WTC11 (cell line): ENCODE measurements around the gene PKD2L1. TPM values are rescaled to one million over a fixed set of nuclear protein-coding genes. Genes with fewer than 3 reads are reported as not detected.

ENCODE experiments used
- ATAC-seq: fragments of 200-7000 bp; cut with Tn5 transposase; 2 replicates; pipeline ENCODE4 v1.10.0; 2021; ENCODE audit warnings: mild to moderate bottlenecking, moderate library complexity
- CTCF ChIA-PET: fragments of 300-600 bp; sonication (Branson Sonifier 250); formaldehyde crosslinking; loops from one replicate; lab custom pipeline; 2021; ENCODE audit warnings: antibody characterized with exemption; lab: Charles Lee
- POLR2A ChIA-PET: fragments of 350-600 bp; sonication (Branson Sonifier 250); formaldehyde crosslinking; loops from one replicate; lab custom pipeline; 2021; ENCODE audit warnings: antibody characterized with exemption; lab: Charles Lee
- DNase-seq: peaks from one replicate; pipeline ENCODE4 v3.0.0; 2021; ENCODE audit warnings: low spot score
- H3K27ac Mint-ChIP-seq: 2 replicates; pipeline ENCODE4 v1.8.0; 2021; ENCODE audit warnings: mixed read lengths
- H3K27me3 Mint-ChIP-seq: 2 replicates; pipeline ENCODE4 v1.8.0; 2021; ENCODE audit warnings: low read depth, mild to moderate bottlenecking, moderate library complexity, mixed read lengths
- H3K36me3 Mint-ChIP-seq: 2 replicates; pipeline ENCODE4 v1.8.0; 2021; ENCODE audit warnings: mixed read lengths
- H3K4me1 Mint-ChIP-seq: 2 replicates; pipeline ENCODE4 v1.8.0; 2022; ENCODE audit warnings: mixed read lengths
- H3K4me3 Mint-ChIP-seq: 2 replicates; pipeline ENCODE4 v1.8.0; 2021; ENCODE audit warnings: mild to moderate bottlenecking, moderate library complexity, mixed read lengths
- H3K9me3 Mint-ChIP-seq: 2 replicates; pipeline ENCODE4 v1.8.0; 2021; ENCODE audit warnings: mixed read lengths
- ELF4 ChIP-seq: sonication (generic); formaldehyde crosslinking; IDR thresholded peaks from 2 replicates; pipeline ENCODE4 v1.8.1; 2022; ENCODE audit warnings: low read depth, mild to moderate bottlenecking, moderate library complexity, missing genetic modification reagents
- FOXP1 ChIP-seq: sonication (generic); formaldehyde crosslinking; IDR thresholded peaks from 2 replicates; pipeline ENCODE4 v1.8.0; 2022; ENCODE audit warnings: missing genetic modification reagents, mild to moderate bottlenecking, moderate library complexity, borderline replicate concordance
- MYBL2 ChIP-seq: sonication (generic); formaldehyde crosslinking; IDR thresholded peaks from 2 replicates; pipeline ENCODE4 v1.8.1; 2023; ENCODE audit warnings: mild to moderate bottlenecking, moderate library complexity, missing genetic modification reagents
- NFYB ChIP-seq: sonication (generic); formaldehyde crosslinking; conservative IDR thresholded peaks from 2 replicates; pipeline ENCODE4 v1.8.0; 2022; ENCODE audit warnings: low read depth, missing genetic modification reagents
- NR2C2 ChIP-seq: sonication (generic); formaldehyde crosslinking; IDR thresholded peaks from 2 replicates; pipeline ENCODE4 v1.8.0; 2022; ENCODE audit warnings: mild to moderate bottlenecking, missing genetic modification reagents
- RELA ChIP-seq: sonication (generic); formaldehyde crosslinking; IDR thresholded peaks from 2 replicates; pipeline ENCODE4 v1.8.1; 2022; ENCODE audit warnings: missing genetic modification reagents, mild to moderate bottlenecking, borderline replicate concordance
- RORB ChIP-seq: fragments of 250-450 bp; sonication (Bioruptor Pico); IDR thresholded peaks from 2 replicates; pipeline ENCODE4 v1.9.0; 2021; ENCODE audit warnings: mild to moderate bottlenecking
- ZNF138 ChIP-seq: sonication (generic); formaldehyde crosslinking; conservative IDR thresholded peaks from 2 replicates; pipeline ENCODE4 v1.8.1; 2022; ENCODE audit warnings: mild to moderate bottlenecking, moderate library complexity, missing genetic modification reagents
- ZNF219 ChIP-seq: sonication (generic); formaldehyde crosslinking; IDR thresholded peaks from 2 replicates; pipeline ENCODE4 v1.8.0; 2023; ENCODE audit warnings: missing genetic modification reagents, mild to moderate bottlenecking, borderline replicate concordance
- ZNF232 ChIP-seq: sonication (generic); formaldehyde crosslinking; IDR thresholded peaks from 2 replicates; pipeline ENCODE4 v1.8.0; 2022; ENCODE audit warnings: mild to moderate bottlenecking, missing genetic modification reagents
- total RNA-seq: library from RNA; stranded (reverse); gene quantifications from 3 replicates; pipeline ENCODE4 v1.2.3, GENCODE V29; 2021
- TF ChIP-seq, protein P1 (sequence below): sonication (generic); formaldehyde crosslinking; IDR thresholded peaks from 2 replicates; pipeline ENCODE4 v1.8.1; 2023; ENCODE audit warnings: mild to moderate bottlenecking, moderate library complexity, missing genetic modification reagents
- TF ChIP-seq, protein P2 (sequence below): sonication (generic); formaldehyde crosslinking; IDR thresholded peaks from 2 replicates; pipeline ENCODE4 v1.8.1; 2023; ENCODE audit warnings: mild to moderate bottlenecking, missing genetic modification reagents
- TF ChIP-seq, protein P3 (sequence below): sonication (generic); formaldehyde crosslinking; IDR thresholded peaks from 2 replicates; pipeline ENCODE4 v1.8.1; 2023; ENCODE audit warnings: mild to moderate bottlenecking, missing genetic modification reagents, borderline replicate concordance
- TF ChIP-seq, protein P4 (sequence below): fragments of 250-450 bp; sonication (Bioruptor Pico); conservative IDR thresholded peaks from 2 replicates; pipeline ENCODE4 v1.9.0; 2021; ENCODE audit warnings: mild to moderate bottlenecking
- TF ChIP-seq, protein P5 (sequence below): sonication (generic); formaldehyde crosslinking; IDR thresholded peaks from 2 replicates; pipeline ENCODE4 v1.8.1; 2023; ENCODE audit warnings: mild to moderate bottlenecking, missing genetic modification reagents, moderate library complexity
- TF ChIP-seq, protein P6 (sequence below): sonication (generic); formaldehyde crosslinking; IDR thresholded peaks from 2 replicates; pipeline ENCODE4 v1.8.1; 2022; ENCODE audit warnings: low read depth, mild to moderate bottlenecking, moderate library complexity, missing genetic modification reagents, borderline replicate concordance
- TF ChIP-seq, protein P7 (sequence below): sonication (generic); formaldehyde crosslinking; IDR thresholded peaks from 2 replicates; pipeline ENCODE4 v1.8.1; 2022; ENCODE audit warnings: low read depth, missing genetic modification reagents, borderline replicate concordance

Gene PKD2L1
- total RNA-seq, 1 experiment from 2014 or later, result not detected

DNA sequence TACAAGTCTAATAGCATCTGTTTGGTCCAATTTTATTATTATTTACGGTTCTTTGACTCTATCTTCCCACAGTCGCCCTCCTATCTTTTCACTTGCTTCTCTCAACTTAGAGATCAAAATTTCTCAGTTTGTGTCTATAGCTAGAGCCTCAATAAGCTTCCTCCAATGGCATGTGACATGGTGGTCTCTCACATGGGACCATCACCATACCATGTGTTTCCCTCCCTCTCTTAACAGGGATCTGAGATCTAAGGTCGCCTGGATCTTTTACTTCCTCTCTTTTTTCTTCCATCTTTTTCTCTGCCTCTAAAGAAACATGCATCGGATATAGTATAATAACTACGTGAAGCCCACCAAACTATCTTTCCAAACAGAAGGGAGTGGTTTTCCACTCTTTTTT lies 1.8 kb downstream of the PKD2L1 start:
- no peak overlapping the region for H3K27ac Mint-ChIP-seq
- H3K9me3 Mint-ChIP-seq, result no peaks in the 10 kb centered on the region
- peaks cover 2% of the 10 kb centered on the region; the same call in 1 of the 2 replicates for H3K4me1 Mint-ChIP-seq
- H3K4me3 Mint-ChIP-seq, result no peak overlapping the region
- no peak for ATAC-seq
- DNase-seq, result no peak
- TF ChIP-seq ZNF138 (CRISPR knock-in tag), result no peak
- TF ChIP-seq, protein P1, sequence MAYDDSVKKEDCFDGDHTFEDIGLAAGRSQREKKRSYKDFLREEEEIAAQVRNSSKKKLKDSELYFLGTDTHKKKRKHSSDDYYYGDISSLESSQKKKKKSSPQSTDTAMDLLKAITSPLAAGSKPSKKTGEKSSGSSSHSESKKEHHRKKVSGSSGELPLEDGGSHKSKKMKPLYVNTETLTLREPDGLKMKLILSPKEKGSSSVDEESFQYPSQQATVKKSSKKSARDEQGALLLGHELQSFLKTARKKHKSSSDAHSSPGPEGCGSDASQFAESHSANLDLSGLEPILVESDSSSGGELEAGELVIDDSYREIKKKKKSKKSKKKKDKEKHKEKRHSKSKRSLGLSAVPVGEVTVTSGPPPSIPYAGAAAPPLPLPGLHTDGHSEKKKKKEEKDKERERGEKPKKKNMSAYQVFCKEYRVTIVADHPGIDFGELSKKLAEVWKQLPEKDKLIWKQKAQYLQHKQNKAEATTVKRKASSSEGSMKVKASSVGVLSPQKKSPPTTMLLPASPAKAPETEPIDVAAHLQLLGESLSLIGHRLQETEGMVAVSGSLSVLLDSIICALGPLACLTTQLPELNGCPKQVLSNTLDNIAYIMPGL (CRISPR knock-in tag), result no peak
- no peak for TF ChIP-seq RORB
- TF ChIP-seq, all 79 proteins: peak for 0
- CTCF ChIA-PET, result interaction anchor here (1.4 kb wide), 1 partner anchor 25 kb away, joined by 3 read pairs; no protein-coding TSS in a partner anchor
- Mint-ChIP-seq H3K36me3 (no peaks in the 10 kb centered on the region), H3K27me3 (peaks cover 51% of the 10 kb centered on the region)
- POLR2A ChIA-PET, result no interaction called here

DNA sequence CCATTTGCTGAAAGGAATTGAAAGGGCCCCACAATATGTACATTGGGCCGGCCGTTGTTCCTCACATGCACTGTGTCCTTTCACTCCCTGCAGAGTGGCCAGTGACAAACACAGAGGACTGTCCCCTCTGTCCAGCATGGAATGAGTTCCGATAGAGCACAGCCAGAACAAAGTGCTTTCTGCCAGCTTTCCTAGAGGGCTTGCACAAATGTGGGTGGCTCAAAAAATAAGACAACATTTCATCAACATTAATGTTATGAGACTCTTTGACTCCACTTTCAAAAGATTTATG lies 2.4 kb downstream of the PKD2L1 start:
- ChIA-PET CTCF (interaction anchor here (1.4 kb wide), 1 partner anchor 24 kb away, joined by 3 read pairs; no protein-coding TSS in a partner anchor), POLR2A (no interaction called here)
- Mint-ChIP-seq H3K27me3 (peaks cover 49% of the 10 kb centered on the region), H3K27ac (no peak overlapping the region), H3K4me3 (no peak overlapping the region), H3K9me3 (no peaks in the 10 kb centered on the region), H3K4me1 (no peaks in the 10 kb centered on the region), H3K36me3 (no peaks in the 10 kb centered on the region)
- TF ChIP-seq, protein P2, sequence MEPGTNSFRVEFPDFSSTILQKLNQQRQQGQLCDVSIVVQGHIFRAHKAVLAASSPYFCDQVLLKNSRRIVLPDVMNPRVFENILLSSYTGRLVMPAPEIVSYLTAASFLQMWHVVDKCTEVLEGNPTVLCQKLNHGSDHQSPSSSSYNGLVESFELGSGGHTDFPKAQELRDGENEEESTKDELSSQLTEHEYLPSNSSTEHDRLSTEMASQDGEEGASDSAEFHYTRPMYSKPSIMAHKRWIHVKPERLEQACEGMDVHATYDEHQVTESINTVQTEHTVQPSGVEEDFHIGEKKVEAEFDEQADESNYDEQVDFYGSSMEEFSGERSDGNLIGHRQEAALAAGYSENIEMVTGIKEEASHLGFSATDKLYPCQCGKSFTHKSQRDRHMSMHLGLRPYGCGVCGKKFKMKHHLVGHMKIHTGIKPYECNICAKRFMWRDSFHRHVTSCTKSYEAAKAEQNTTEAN (CRISPR knock-in tag), result no peak
- TF ChIP-seq MYBL2 (CRISPR knock-in tag) (no peak), FOXP1 (CRISPR knock-in tag) (no peak), ZNF219 (CRISPR knock-in tag) (no peak), NR2C2 (CRISPR knock-in tag) (no peak), NFYB (no peak), RELA (CRISPR knock-in tag) (no peak), ELF4 (no peak), ZNF232 (no peak)
- TF ChIP-seq, protein P1 (CRISPR knock-in tag), result no peak
- TF ChIP-seq, protein P3, sequence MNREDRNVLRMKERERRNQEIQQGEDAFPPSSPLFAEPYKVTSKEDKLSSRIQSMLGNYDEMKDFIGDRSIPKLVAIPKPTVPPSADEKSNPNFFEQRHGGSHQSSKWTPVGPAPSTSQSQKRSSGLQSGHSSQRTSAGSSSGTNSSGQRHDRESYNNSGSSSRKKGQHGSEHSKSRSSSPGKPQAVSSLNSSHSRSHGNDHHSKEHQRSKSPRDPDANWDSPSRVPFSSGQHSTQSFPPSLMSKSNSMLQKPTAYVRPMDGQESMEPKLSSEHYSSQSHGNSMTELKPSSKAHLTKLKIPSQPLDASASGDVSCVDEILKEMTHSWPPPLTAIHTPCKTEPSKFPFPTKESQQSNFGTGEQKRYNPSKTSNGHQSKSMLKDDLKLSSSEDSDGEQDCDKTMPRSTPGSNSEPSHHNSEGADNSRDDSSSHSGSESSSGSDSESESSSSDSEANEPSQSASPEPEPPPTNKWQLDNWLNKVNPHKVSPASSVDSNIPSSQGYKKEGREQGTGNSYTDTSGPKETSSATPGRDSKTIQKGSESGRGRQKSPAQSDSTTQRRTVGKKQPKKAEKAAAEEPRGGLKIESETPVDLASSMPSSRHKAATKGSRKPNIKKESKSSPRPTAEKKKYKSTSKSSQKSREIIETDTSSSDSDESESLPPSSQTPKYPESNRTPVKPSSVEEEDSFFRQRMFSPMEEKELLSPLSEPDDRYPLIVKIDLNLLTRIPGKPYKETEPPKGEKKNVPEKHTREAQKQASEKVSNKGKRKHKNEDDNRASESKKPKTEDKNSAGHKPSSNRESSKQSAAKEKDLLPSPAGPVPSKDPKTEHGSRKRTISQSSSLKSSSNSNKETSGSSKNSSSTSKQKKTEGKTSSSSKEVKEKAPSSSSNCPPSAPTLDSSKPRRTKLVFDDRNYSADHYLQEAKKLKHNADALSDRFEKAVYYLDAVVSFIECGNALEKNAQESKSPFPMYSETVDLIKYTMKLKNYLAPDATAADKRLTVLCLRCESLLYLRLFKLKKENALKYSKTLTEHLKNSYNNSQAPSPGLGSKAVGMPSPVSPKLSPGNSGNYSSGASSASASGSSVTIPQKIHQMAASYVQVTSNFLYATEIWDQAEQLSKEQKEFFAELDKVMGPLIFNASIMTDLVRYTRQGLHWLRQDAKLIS, result no peak
- TF ChIP-seq, protein P4, sequence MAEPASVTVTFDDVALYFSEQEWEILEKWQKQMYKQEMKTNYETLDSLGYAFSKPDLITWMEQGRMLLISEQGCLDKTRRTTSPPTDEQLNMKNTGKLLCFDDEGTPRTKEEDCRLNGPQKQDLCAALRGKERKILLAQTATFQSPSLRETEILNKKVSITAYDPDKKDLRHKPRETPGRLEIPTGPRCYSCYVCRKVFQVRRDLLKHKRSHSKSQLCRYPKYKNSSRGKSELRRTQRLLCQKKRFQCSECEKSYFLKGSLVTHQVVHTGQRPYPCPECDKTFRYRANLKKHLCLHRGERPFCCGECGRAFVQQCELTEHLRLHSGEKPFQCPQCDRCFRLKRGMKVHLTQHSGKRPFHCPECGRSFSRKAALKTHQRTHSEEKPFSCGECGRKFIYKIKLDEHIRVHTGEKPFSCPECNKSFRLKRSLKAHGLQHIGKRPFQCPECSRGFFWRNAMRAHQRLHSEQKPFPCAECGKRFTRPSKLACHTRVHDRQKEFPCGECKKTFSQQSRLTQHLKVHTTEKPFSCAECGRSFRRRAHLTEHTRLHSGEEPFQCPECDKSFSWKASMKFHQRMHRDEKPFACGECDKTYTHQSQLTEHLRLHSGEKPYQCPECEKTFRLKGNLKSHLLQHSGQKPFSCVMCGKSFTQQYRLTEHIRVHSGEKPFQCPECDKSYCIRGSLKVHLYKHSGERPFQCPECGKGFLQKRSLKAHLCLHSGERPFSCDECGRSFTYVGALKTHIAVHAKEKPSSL (CRISPR knock-in tag), result no peak
- TF ChIP-seq, protein P5, sequence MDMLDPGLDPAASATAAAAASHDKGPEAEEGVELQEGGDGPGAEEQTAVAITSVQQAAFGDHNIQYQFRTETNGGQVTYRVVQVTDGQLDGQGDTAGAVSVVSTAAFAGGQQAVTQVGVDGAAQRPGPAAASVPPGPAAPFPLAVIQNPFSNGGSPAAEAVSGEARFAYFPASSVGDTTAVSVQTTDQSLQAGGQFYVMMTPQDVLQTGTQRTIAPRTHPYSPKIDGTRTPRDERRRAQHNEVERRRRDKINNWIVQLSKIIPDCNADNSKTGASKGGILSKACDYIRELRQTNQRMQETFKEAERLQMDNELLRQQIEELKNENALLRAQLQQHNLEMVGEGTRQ, result no peak
- TF ChIP-seq, protein P6, sequence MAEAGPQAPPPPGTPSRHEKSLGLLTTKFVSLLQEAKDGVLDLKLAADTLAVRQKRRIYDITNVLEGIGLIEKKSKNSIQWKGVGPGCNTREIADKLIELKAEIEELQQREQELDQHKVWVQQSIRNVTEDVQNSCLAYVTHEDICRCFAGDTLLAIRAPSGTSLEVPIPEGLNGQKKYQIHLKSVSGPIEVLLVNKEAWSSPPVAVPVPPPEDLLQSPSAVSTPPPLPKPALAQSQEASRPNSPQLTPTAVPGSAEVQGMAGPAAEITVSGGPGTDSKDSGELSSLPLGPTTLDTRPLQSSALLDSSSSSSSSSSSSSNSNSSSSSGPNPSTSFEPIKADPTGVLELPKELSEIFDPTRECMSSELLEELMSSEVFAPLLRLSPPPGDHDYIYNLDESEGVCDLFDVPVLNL, result no peak
- TF ChIP-seq, protein P7, sequence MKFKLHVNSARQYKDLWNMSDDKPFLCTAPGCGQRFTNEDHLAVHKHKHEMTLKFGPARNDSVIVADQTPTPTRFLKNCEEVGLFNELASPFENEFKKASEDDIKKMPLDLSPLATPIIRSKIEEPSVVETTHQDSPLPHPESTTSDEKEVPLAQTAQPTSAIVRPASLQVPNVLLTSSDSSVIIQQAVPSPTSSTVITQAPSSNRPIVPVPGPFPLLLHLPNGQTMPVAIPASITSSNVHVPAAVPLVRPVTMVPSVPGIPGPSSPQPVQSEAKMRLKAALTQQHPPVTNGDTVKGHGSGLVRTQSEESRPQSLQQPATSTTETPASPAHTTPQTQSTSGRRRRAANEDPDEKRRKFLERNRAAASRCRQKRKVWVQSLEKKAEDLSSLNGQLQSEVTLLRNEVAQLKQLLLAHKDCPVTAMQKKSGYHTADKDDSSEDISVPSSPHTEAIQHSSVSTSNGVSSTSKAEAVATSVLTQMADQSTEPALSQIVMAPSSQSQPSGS (CRISPR knock-in tag), result no peak
- no peak for DNase-seq
- no peak for ATAC-seq
